GM23338 (cell line): ENCODE data around the gene SUV39H1. TPM values are rescaled to one million over a fixed set of nuclear protein-coding genes. Genes with fewer than 3 reads are reported as not detected.
"Not testable (repeated sequence)": the region's sequence is repeated elsewhere in the genome, so short reads cannot be mapped to it uniquely, and the experiment has no call there.

Source experiments
- ATAC-seq: fragments of 200-7000 bp; cut with Tn5 transposase; 3 replicates; pipeline ENCODE4 v1.9.1; 2020
- DNase-seq: peaks from one replicate; pipeline ENCODE4 v3.0.0-alpha.2; 2015; ENCODE audit warnings: low spot score
- H2AFZ ChIP-seq: fragments of 200-600 bp; sonication (generic); 2 replicates; pipeline ENCODE4 v1.8.0; 2016; ENCODE audit warnings: antibody characterized with exemption, mild to moderate bottlenecking, moderate library complexity
- H3F3A ChIP-seq: fragments of 200-600 bp; sonication (generic); replicated peaks from 2 replicates; pipeline ENCODE4 v1.8.0; 2017; ENCODE audit warnings: antibody characterized with exemption, mixed run types, low read depth
- H3K27ac ChIP-seq: fragments of 200-600 bp; sonication (generic); 2 replicates; pipeline ENCODE4 v1.6.1; 2016; ENCODE audit warnings: low read depth
- H3K27me3 ChIP-seq: fragments of 200-600 bp; sonication (generic); 2 replicates; pipeline ENCODE4 v1.8.0; 2016; ENCODE audit warnings: mild to moderate bottlenecking, mixed run types, moderate library complexity; ENCODE audit not compliant: insufficient read depth
- H3K36me3 ChIP-seq: fragments of 200-600 bp; sonication (generic); 2 replicates; pipeline ENCODE4 v1.8.0; 2016; ENCODE audit warnings: mild to moderate bottlenecking; ENCODE audit not compliant: insufficient read depth
- H3K4me1 ChIP-seq: fragments of 200-600 bp; sonication (generic); 2 replicates; pipeline ENCODE4 v1.8.0; 2016; ENCODE audit warnings: mild to moderate bottlenecking, moderate library complexity; ENCODE audit not compliant: insufficient read depth
- H3K4me2 ChIP-seq: fragments of 200-600 bp; sonication (generic); 2 replicates; pipeline ENCODE4 v1.7.1; 2017; ENCODE audit warnings: mixed run types
- H3K4me3 ChIP-seq: fragments of 200-600 bp; sonication (generic); 2 replicates; pipeline ENCODE4 v1.6.1; 2016; ENCODE audit warnings: mixed run types
- H3K79me2 ChIP-seq: fragments of 200-600 bp; sonication (generic); replicated peaks from 2 replicates; pipeline ENCODE4 v1.8.0; 2017; ENCODE audit warnings: mild to moderate bottlenecking; ENCODE audit not compliant: insufficient read depth
- H3K9me2 ChIP-seq: fragments of 200-600 bp; sonication (generic); 2 replicates; pipeline ENCODE4 v1.8.0; 2017; ENCODE audit not compliant: insufficient read depth
- H4K20me1 ChIP-seq: fragments of 200-600 bp; sonication (generic); replicated peaks from 2 replicates; pipeline ENCODE4 v1.8.0; 2017; ENCODE audit warnings: mild to moderate bottlenecking; ENCODE audit not compliant: insufficient read depth
- H3K27ac Mint-ChIP-seq: 2 replicates; pipeline ENCODE4 v1.8.0; 2020; ENCODE audit warnings: inconsistent platforms, mild to moderate bottlenecking, moderate library complexity, mixed read lengths
- H3K27me3 Mint-ChIP-seq: 3 replicates; pipeline ENCODE4 v1.8.0; 2022; ENCODE audit warnings: low read depth, mild to moderate bottlenecking, moderate library complexity, mixed read lengths, inconsistent platforms; ENCODE audit not compliant: insufficient read depth, poor library complexity
- H3K36me3 Mint-ChIP-seq: 3 replicates; pipeline ENCODE4 v1.8.0; 2021; ENCODE audit warnings: low read depth, mild to moderate bottlenecking, inconsistent platforms, moderate library complexity, mixed read lengths
- H3K4me1 Mint-ChIP-seq: 3 replicates; pipeline ENCODE4 v1.8.0; 2020; ENCODE audit warnings: mild to moderate bottlenecking, inconsistent platforms, mixed read lengths
- H3K4me3 Mint-ChIP-seq: 3 replicates; pipeline ENCODE4 v1.8.0; 2021; ENCODE audit warnings: moderate library complexity, mild to moderate bottlenecking, inconsistent platforms, mixed read lengths
- H3K9me3 Mint-ChIP-seq: 3 replicates; pipeline ENCODE4 v1.8.0; 2020; ENCODE audit warnings: moderate library complexity, mild to moderate bottlenecking, inconsistent platforms, mixed read lengths
- CTCF ChIP-seq, 2 experiments: fragments of 200-600 bp in 1 of 2; sonication (generic) in 1 of 2; conservative IDR thresholded peaks; 2 replicates each; pipeline versions ENCODE4 v1.5.1 to v1.6.1; 2016 to 2017; ENCODE audit warnings: antibody characterized with exemption in 2 of 2, low read depth in 2 of 2, mild to moderate bottlenecking in 2 of 2, moderate library complexity in 1 of 2
- ETS1 ChIP-seq: IDR thresholded peaks from 2 replicates; pipeline ENCODE4 v1.6.1; 2016; ENCODE audit warnings: antibody characterized with exemption
- EZH2 ChIP-seq: fragments of 200-600 bp; sonication (generic); IDR thresholded peaks from one replicate; pipeline ENCODE4 v1.8.0; 2017; ENCODE audit warnings: antibody characterized with exemption, mild to moderate bottlenecking, low read depth; ENCODE audit not compliant: unreplicated experiment
- EZH2phosphoT487 ChIP-seq: fragments of 200-600 bp; sonication (generic); IDR thresholded peaks from one replicate; pipeline ENCODE4 v1.8.1; 2018; ENCODE audit warnings: antibody characterized with exemption; ENCODE audit not compliant: unreplicated experiment
- NANOG ChIP-seq: IDR thresholded peaks from 2 replicates; pipeline ENCODE4 v1.6.1; 2016; ENCODE audit warnings: antibody characterized with exemption, borderline replicate concordance
- POLR2AphosphoS5 ChIP-seq: IDR thresholded peaks from 2 replicates; pipeline ENCODE4 v1.6.1; 2016; ENCODE audit warnings: antibody characterized with exemption, low read depth
- REST ChIP-seq: IDR thresholded peaks from one replicate; pipeline ENCODE4 v1.6.1; 2018; ENCODE audit warnings: antibody characterized with exemption; ENCODE audit not compliant: unreplicated experiment
- polyA plus RNA-seq: library from polyadenylated mRNA; unstranded; fragments of >200 nt; fragmentation: Nextera tagmentation; extraction: Ambion mirVana; gene quantifications from 2 replicates; pipeline ENCODE4 v1.2.1, GENCODE V29; 2016
- total RNA-seq: library from RNA; depleted of rRNA; stranded (reverse); fragments of >200 nt; shearing (Covaris generic); gene quantifications from 2 replicates; pipeline ENCODE4 v1.2.3, GENCODE V29; 2014

The SUV39H1 gene
- total and polyA plus RNA-seq, 2 experiments from 2014 or later = 9.5 to 15.2 TPM

- not testable (repeated sequence) for H3F3A ChIP-seq, H3K4me2 ChIP-seq, H4K20me1 ChIP-seq, H3K27ac ChIP-seq, ATAC-seq, DNase-seq, H3K9me2 ChIP-seq, H2AFZ ChIP-seq, H3K4me1 Mint-ChIP-seq, H3K4me3 ChIP-seq, H3K27ac Mint-ChIP-seq, H3K27me3 Mint-ChIP-seq, H3K36me3 Mint-ChIP-seq, H3K4me3 Mint-ChIP-seq, H3K4me1 ChIP-seq, H3K79me2 ChIP-seq, H3K27me3 ChIP-seq, H3K9me3 Mint-ChIP-seq, H3K36me3 ChIP-seq
Measured at GRCh38 chrX:48668187-48668586, 28.3 kb upstream of the SUV39H1 start.

- Histone ChIP-seq H4K20me1 (no peaks in the 10 kb centered on the region), H3K27me3 (no peaks in the 10 kb centered on the region), H3K9me2 (no peaks in the 10 kb centered on the region), H3K4me2 (peak overlapping the region; percentile 84), H3K36me3 (no peaks in the 10 kb centered on the region), H3K4me1 (no peaks in the 10 kb centered on the region; the same call in 1 of the 2 replicates), H3F3A (no peaks in the 10 kb centered on the region), H3K27ac (peak overlapping the region; percentile 66; the same call in 1 of the 2 replicates), H3K4me3 (peak overlapping the region; percentile 78), H3K79me2 (no peaks in the 10 kb centered on the region), H2AFZ (0 out of 2 replicates have a peak overlapping the region, but pooled peaks have one; percentile 32)
- H3K36me3 Mint-ChIP-seq = no peaks in the 10 kb centered on the region
- peaks cover 12% of the 10 kb centered on the region for H3K27me3 Mint-ChIP-seq
- DNase-seq (peak; percentile 86), ATAC-seq (peak; percentile 93)
- no peaks in the 10 kb centered on the region for H3K9me3 Mint-ChIP-seq
- peak overlapping the region; percentile 90; the same call in 1 of the 2 replicates for H3K27ac Mint-ChIP-seq
- peaks cover 5% of the 10 kb centered on the region for H3K4me1 Mint-ChIP-seq
- peak overlapping the region; percentile 92 for H3K4me3 Mint-ChIP-seq
- 0 out of 2 replicates have a peak, but pooled peaks have one; percentile 23 for TF ChIP-seq ETS1
- no peak for TF ChIP-seq CTCF (conservative IDR thresholded peaks at IDR 0.05; ENCODE audit: low read depth in 2 of 2)
- TF ChIP-seq REST = no peak
- no peak for TF ChIP-seq NANOG
- peak; percentile 75 for TF ChIP-seq POLR2AphosphoS5
- no peak for TF ChIP-seq EZH2phosphoT487
- no peak for TF ChIP-seq EZH2
Measured at GRCh38 chrX:48676106-48676892, 20.2 kb upstream of the SUV39H1 start.
